ENCODE data around the gene GFAP.
A peak's percentile ranks its signal among the peaks of the same experiment; 100 is the strongest.

GFAP gene

DNA sequence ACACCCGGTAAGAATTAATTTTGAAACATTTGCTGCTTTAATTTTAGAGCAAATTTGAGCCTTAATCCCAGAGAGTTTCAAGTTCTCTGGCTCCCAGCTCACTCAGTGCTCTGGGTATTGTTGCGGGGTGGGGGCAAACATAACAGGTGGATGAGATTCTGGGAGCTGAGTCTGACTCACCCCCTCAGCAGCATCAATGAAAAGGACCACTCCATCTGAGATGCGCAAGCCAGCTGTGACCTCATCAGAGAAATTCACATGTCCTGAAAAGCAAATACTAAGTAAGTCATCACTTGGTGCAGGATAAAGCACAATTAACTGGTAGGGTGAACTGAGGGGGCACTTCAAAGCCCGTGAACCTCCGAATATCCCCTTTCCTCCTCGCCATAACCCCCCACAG lies 35.9 kb downstream of the GFAP start:
- no peaks in the 10 kb centered on the region for H3K9me3 Mint-ChIP-seq

DNA sequence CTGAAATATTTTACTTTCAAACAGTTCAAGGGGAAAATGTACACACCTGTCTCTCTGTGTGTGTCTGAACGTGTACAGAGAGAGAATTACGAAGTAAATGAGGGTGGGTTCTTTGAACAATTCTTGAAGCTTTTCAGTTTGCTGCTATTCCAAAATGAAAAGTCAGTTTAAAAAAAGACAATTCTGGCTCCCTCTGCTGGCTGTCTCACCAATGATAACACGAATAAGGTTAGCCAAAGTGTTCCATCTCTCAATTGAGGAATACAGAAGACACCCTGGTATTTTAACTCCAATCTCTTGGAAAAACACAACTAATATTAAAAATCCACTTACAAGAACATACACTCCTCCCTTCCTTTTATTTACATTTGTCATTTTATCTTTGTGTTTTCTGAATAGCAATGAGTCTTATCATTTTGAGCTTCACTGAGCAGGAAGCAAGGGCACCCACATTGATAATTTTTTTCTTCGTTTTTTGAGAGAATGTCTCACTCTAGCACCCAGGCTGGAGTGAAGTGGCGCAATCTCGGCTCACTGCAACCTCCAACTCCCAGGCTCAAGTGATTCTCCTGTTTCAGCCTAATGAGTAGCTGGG lies 36.6 kb downstream of the GFAP start:
- peaks cover 58% of the 10 kb centered on the region for H3K36me3 Mint-ChIP-seq (ENCODE audit: low read depth)
- DNase-seq: no peak

More for the DNA sequence above, 35.9 kb downstream of the GFAP start:
- no peak for ATAC-seq
- no peak overlapping the region for H3K4me3 Mint-ChIP-seq
- peaks cover 55% of the 10 kb centered on the region for H3K36me3 Mint-ChIP-seq (ENCODE audit: low read depth)
- DNase-seq: no peak
- H3K27me3 Mint-ChIP-seq: no peaks in the 10 kb centered on the region
- no peaks in the 10 kb centered on the region for H3K4me1 Mint-ChIP-seq
- H3K27ac Mint-ChIP-seq: no peak overlapping the region

DNA sequence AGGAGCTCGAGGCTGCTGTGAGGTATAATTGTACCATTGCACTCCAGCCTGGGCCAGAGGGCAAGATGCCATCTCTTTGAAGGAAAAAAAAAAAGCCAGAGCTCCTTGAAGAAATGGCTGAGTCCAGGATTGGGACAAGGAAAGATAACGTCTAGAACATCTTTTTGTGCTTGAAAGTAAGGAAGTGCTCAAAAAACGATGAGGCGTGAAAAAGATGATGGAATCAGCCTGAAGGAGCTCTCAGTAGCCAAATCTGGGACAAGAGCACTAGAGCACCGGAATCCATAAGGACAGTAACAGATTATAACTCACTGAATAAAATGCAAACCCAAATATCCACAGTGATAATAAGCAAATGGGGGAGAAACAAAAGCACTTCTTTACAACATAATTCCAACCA lies 38.2 kb downstream of the GFAP start:
- no peaks in the 10 kb centered on the region for H3K27me3 Mint-ChIP-seq
- H3K27ac Mint-ChIP-seq: no peak overlapping the region
- no peak overlapping the region for H3K4me3 Mint-ChIP-seq
- H3K36me3 Mint-ChIP-seq (ENCODE audit: low read depth): peaks cover 51% of the 10 kb centered on the region
- no peaks in the 10 kb centered on the region for H3K9me3 Mint-ChIP-seq
- DNase-seq (no peak), ATAC-seq (no peak)
- H3K4me1 Mint-ChIP-seq: no peaks in the 10 kb centered on the region

More for the DNA sequence above, 36.6 kb downstream of the GFAP start:
- H3K4me3 Mint-ChIP-seq: no peak overlapping the region
- H3K4me1 Mint-ChIP-seq: no peaks in the 10 kb centered on the region
- no peaks in the 10 kb centered on the region for H3K27me3 Mint-ChIP-seq
- H3K27ac Mint-ChIP-seq: no peak overlapping the region
- H3K9me3 Mint-ChIP-seq: no peaks in the 10 kb centered on the region
- ATAC-seq: no peak

DNA sequence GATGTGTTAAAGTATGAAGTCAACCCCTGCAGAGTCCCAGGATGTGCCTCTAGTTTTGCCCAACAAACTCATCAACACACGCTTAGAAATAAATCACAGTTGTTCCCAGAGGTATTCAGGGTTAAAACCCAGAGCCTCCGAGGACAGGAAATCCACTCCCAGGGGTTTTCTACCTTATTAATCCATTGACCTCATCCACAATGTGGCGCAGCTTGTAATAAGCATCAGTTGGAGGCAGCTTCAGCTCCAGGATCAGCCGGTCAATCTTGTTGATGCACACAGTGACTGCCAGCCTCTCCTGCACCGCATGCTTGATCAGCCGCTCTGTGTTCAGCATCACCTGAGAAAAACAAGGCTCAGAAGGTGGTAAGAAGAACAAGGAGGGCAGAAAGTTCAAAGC lies 39.5 kb downstream of the GFAP start:
- Mint-ChIP-seq H3K27me3 (no peaks in the 10 kb centered on the region), H3K27ac (no peak overlapping the region), H3K4me1 (no peaks in the 10 kb centered on the region), H3K9me3 (no peaks in the 10 kb centered on the region), H3K36me3 (ENCODE audit: low read depth) (peaks cover 53% of the 10 kb centered on the region), H3K4me3 (no peak overlapping the region)
- DNase-seq (no peak), ATAC-seq (no peak)

DNA sequence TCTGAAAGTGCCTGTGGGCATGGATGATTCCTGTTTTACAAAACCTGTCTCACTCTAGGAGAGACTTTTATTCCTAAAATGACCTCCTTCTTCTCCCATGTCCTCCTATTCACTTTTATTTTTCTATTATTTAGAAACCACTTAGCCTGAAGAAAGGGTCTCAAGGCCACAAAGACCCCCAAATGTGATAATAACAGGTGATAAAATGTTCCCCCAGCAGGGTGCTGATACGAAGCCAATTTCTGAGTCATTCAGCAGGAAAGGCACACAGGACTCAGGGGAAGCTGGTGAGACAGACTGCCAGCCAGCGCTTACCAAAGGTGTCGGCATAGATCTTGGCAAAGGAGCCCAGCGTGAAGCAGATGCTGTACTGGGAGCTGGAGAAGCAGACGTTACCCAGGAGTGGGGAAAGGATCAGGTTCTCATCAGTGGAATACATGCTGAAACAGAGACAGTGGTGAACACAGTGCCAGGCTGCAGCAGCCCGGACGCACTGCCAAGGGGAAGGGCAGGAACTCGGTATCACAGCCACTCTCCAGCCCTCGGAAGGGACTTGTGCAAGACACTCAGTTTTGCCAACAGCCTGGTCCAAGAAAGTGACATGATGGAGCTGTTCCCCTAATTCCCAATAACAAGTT lies 43.0 kb downstream of the GFAP start:
- Mint-ChIP-seq H3K4me1 (no peaks in the 10 kb centered on the region), H3K36me3 (ENCODE audit: low read depth) (peaks cover 56% of the 10 kb centered on the region), H3K27ac (no peak overlapping the region), H3K9me3 (no peaks in the 10 kb centered on the region), H3K4me3 (no peak overlapping the region), H3K27me3 (no peaks in the 10 kb centered on the region)
- DNase-seq (no peak), ATAC-seq (no peak)

DNA sequence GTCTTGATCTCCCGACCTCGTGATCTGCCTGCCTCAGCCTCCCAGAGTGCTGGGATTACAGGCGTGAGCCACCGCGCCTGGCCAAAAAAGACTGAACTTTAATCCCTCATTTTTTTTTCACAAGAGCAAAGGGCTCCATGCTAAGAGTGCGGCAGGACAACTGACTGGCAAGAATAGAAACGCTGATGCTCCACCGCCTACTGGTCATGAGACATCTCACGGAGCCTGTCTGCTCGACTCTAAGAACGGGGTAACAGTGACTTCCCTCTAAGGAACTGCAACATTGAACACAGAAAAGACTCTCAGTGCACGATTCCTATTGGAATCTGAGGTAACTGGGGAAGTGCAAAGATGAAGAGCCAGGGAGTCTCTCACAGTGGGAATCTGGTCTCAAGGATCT lies 43.7 kb downstream of the GFAP start:
- Mint-ChIP-seq H3K27ac (no peak overlapping the region), H3K36me3 (ENCODE audit: low read depth) (peaks cover 56% of the 10 kb centered on the region), H3K27me3 (no peaks in the 10 kb centered on the region), H3K4me1 (no peaks in the 10 kb centered on the region), H3K4me3 (no peak overlapping the region), H3K9me3 (no peaks in the 10 kb centered on the region)
- DNase-seq: no peak
- ATAC-seq: no peak

DNA sequence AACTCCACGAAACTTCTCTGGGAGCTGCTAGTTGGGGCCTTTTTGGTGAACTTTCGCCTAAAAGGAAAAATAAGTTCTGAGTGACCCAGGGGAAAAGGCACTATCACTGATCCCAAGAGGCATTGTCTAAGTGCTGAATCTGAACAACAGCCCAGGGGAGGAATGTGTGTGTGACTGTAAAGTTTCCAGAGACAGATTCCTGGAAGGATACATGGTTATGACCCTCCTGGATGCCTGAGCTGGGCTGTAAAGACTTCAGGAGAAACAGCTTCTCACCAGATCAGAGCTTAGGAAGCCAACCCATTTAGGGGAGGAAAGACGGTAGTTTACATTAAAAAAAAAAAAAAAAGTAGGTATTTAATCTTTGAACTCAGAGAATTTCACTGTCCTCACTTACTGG lies 47.5 kb downstream of the GFAP start:
- H3K27ac Mint-ChIP-seq: no peak overlapping the region
- ATAC-seq (no peak), DNase-seq (no peak)
- no peak overlapping the region for H3K4me3 Mint-ChIP-seq
- peaks cover 62% of the 10 kb centered on the region for H3K36me3 Mint-ChIP-seq (ENCODE audit: low read depth)
- no peaks in the 10 kb centered on the region for H3K4me1 Mint-ChIP-seq
- H3K27me3 Mint-ChIP-seq: no peaks in the 10 kb centered on the region
- H3K9me3 Mint-ChIP-seq: no peaks in the 10 kb centered on the region

DNA sequence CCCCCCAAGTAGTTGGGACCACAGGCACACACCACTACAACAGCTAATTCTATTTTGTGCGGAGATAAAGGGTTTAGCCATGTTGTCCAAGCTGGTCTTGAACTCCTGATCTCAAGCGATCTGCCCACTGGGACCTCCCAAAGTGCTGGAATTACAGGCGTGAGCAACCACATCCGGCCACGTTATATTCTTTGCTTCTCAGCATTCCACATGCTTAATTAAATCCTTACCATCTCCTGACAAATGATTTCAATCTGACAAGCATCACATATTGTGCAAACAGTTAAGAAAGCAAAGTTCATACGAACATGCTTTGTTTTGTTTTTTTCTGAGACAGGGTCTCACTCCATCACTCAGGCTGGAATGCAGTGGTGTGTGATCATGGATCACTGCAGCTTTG lies 49.4 kb downstream of the GFAP start:
- no peak for DNase-seq
- ATAC-seq: no peak
- Mint-ChIP-seq H3K36me3 (ENCODE audit: low read depth) (peaks cover 55% of the 10 kb centered on the region), H3K4me1 (no peaks in the 10 kb centered on the region), H3K9me3 (no peaks in the 10 kb centered on the region), H3K27ac (no peak overlapping the region), H3K4me3 (no peak overlapping the region), H3K27me3 (no peaks in the 10 kb centered on the region)

DNA sequence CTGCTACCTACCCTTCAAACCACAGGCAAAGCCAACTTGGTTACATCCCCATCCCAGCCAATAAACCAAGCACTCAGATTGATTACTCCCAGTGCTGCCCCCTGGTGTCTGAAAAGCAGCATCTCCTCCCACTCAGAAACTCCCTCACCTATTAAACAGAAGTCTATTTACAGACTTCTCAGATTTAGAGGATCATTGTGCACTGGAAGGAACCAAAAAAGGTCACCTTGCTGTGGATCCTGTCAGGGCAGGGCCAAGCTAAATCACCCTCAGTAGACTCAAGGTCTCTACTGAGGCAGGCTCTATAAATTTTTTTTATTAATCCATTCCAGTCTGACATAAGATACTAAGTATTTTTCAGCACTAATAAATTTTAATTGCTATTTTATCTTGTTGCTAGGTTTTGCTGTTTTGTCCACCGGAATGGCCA lies 50.1 kb downstream of the GFAP start:
- peak; percentile 44 for ATAC-seq
- peak; percentile 73 for DNase-seq
- Mint-ChIP-seq H3K27me3 (no peaks in the 10 kb centered on the region), H3K9me3 (no peaks in the 10 kb centered on the region), H3K4me3 (no peak overlapping the region), H3K4me1 (no peaks in the 10 kb centered on the region), H3K36me3 (ENCODE audit: low read depth) (peaks cover 56% of the 10 kb centered on the region), H3K27ac (no peak overlapping the region)

DNA sequence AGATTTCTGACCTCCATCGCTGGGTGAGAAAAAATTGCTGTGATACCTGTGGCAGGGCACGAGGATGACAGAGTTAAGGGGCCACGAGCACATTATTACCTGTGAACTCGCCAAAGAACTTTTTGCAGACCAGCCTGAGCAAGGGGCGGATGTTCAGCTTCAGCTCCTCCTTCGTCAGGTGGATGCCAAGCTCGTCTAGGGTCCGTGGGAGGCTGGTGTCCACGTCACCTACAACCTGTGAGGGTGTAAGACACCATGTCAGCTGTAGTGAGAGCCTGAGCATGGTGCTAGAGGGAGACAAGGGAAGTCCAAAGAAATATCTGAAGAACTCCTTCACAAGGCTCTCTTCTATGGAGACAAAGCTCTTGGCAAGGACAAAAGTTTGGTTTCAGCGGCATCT lies 50.5 kb downstream of the GFAP start:
- peaks cover 55% of the 10 kb centered on the region for H3K36me3 Mint-ChIP-seq (ENCODE audit: low read depth)
- H3K4me1 Mint-ChIP-seq: no peaks in the 10 kb centered on the region
- H3K4me3 Mint-ChIP-seq: no peak overlapping the region
- DNase-seq: no peak
- no peak overlapping the region for H3K27ac Mint-ChIP-seq
- no peaks in the 10 kb centered on the region for H3K9me3 Mint-ChIP-seq
- ATAC-seq: no peak
- no peaks in the 10 kb centered on the region for H3K27me3 Mint-ChIP-seq

DNA sequence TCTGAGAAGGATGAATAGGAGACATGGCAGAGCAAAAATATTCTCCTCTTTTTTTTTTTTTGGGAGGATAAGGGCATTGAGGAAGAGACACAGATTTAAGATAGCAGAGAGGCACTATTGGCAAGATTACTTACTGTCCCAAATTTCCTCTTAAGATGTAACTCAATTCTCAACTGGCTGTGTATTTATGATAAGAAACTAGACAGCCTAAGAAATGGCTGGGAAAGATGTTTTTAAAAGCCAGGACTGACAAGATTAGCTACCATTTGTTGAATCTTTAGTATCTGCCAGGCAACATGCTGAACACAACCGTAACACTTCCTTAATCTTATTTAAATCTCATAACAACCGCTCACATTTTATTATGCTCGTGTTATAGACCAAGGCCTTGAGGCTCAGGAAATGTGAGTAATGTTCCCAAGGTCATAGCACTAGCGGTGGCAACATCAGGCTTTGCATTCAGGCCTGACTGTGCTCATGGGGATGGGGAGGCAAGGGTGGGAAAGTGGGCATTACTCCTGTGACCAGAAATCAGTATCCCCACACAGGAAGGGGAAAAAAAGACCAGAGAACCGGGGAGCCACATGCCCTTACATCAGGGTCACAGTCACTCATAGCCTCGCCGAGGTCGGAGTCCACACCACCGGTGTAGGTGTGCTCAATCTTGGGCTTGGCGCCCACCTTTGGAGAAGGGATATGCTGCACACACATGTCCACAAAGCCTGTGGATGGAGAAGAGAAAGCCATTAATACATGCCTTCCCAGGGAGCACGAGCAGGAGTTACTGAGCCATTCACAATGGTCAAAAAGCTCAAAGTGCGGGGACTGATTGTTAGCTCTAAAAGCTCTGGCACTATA lies 52.0 kb downstream of the GFAP start:
- no peak overlapping the region for H3K27ac Mint-ChIP-seq
- DNase-seq (no peak), ATAC-seq (no peak)
- no peaks in the 10 kb centered on the region for H3K27me3 Mint-ChIP-seq
- no peak overlapping the region for H3K4me3 Mint-ChIP-seq
- H3K4me1 Mint-ChIP-seq: no peaks in the 10 kb centered on the region
- H3K36me3 Mint-ChIP-seq (ENCODE audit: low read depth): peaks cover 51% of the 10 kb centered on the region
- H3K9me3 Mint-ChIP-seq: no peaks in the 10 kb centered on the region

DNA sequence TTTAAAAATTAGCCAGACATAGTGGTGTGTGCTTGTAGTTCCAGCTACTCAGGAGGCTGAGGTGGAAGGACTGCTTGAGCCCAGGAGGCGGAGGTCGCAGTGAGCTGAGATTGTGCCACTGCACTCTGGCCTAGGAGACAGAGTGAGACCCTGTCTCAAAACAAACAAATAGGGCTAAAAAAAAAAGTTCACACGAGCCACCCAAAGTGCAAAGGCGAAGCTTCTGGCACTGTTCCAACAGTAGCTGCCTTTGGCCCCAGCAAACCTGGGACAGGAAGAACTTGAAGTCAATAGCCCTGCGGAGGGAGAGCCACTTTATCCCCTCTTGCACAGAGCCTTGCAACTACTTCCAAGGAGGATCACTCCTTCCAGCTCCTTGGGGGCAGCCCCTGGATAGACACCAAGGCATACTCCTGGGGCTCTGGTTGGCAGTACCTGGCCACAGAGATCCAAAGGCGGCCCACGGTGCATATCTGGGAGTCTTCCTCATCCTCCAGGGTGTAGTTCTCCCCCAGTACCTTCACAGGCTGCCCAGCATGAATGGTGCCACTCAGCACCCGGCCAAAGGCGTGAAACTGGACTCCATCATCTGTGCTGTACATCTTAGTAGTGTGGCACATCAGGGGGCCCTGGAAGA lies 52.9 kb downstream of the GFAP start:
- no peak for ATAC-seq
- no peaks in the 10 kb centered on the region for H3K9me3 Mint-ChIP-seq
- no peak overlapping the region for H3K4me3 Mint-ChIP-seq
- H3K36me3 Mint-ChIP-seq (ENCODE audit: low read depth): peaks cover 51% of the 10 kb centered on the region
- DNase-seq: no peak
- H3K27me3 Mint-ChIP-seq: no peaks in the 10 kb centered on the region
- no peak overlapping the region for H3K27ac Mint-ChIP-seq
- no peaks in the 10 kb centered on the region for H3K4me1 Mint-ChIP-seq

DNA sequence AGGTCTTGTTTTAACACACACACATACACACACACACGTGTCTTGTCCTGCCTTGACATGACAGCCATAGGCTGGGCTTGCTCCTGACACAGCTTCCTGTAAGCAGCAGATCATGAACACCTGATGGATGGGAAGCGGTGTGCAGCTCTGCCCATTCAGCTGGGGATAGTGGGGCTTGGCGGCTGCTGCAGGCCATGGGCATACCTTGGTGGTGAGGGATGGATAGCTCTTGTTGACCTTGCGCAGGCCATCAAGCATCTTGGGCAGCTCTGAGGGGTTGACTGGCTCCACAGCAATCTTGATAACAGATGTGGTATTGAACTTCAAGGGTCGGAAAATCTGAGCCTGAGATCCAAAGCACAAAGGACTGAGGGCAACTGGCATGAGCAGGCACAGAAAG lies 55.6 kb downstream of the GFAP start:
- no peak overlapping the region for H3K4me3 Mint-ChIP-seq
- H3K27ac Mint-ChIP-seq: no peak overlapping the region
- no peaks in the 10 kb centered on the region for H3K9me3 Mint-ChIP-seq
- ATAC-seq (no peak), DNase-seq (no peak)
- no peaks in the 10 kb centered on the region for H3K4me1 Mint-ChIP-seq
- H3K27me3 Mint-ChIP-seq: no peaks in the 10 kb centered on the region
- peaks cover 67% of the 10 kb centered on the region for H3K36me3 Mint-ChIP-seq (ENCODE audit: low read depth)

DNA sequence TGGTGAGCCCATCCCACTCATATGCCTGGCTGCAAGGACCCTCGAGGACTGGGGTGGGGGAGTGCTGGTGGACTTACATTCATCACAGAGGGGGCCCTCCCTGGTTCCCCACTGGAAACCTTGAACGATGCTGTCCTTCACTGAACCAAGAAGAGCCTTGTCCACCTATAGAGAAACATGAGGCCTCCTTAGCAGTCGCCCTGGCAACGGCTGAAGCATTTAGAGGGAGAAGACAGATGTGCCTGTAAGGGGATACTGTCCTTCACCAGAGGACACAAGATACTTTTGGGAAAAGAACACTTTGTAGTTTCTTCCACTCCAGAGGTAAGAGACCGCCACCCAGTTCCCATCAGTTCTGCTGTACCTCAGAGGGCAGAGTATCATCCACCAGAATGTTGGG lies 61.1 kb downstream of the GFAP start:
- Mint-ChIP-seq H3K27me3 (no peaks in the 10 kb centered on the region), H3K27ac (no peak overlapping the region), H3K36me3 (ENCODE audit: low read depth) (peaks cover 62% of the 10 kb centered on the region), H3K4me1 (no peaks in the 10 kb centered on the region), H3K4me3 (no peak overlapping the region), H3K9me3 (no peaks in the 10 kb centered on the region)
- DNase-seq (no peak), ATAC-seq (no peak)

Measured in activated naive CD8-positive, alpha-beta T cell treated with anti-CD3 and anti-CD28 coated beads, Interleukin-2, amount 50 U/mL, for 24 hours (primary cell).